Liver (tissue), 9 donors: ENCODE data around the gene LAMB2. TPM values are rescaled to one million over a fixed set of nuclear protein-coding genes. Genes with fewer than 3 reads are reported as not detected.

Experiments
- DNase-seq: peaks from one replicate; pipeline ENCODE4 v3.0.0-alpha.2; 2017; ENCODE audit warnings: low spot score
- H3K27ac ChIP-seq, 2 donors: one replicate each; pipeline ENCODE4 v1.7.0; 2013; ENCODE audit warnings: inconsistent platforms in 2 of 2, low read length in 2 of 2, control low read depth in 1 of 2, low read depth in 1 of 2, mild to moderate bottlenecking in 1 of 2
- H3K27me3 ChIP-seq, 4 donors: one replicate each; pipeline versions ENCODE4 v1.6.1 to v1.7.0; 2013; ENCODE audit warnings: low read length in 3 of 4, inconsistent platforms in 1 of 4, mild to moderate bottlenecking in 1 of 4, moderate library complexity in 1 of 4; ENCODE audit not compliant: control insufficient read depth in 4 of 4, insufficient read depth in 4 of 4
- H3K36me3 ChIP-seq, 4 donors: one replicate each; pipeline versions ENCODE4 v1.6.1 to v1.7.0; 2013; ENCODE audit warnings: low read length in 3 of 4, mild to moderate bottlenecking in 3 of 4, low read depth in 1 of 4, moderate library complexity in 1 of 4; ENCODE audit not compliant: control insufficient read depth in 4 of 4, insufficient read depth in 3 of 4
- H3K4me1 ChIP-seq, 4 donors: one replicate each; pipeline versions ENCODE4 v1.6.1 to v1.7.0; 2013; ENCODE audit warnings: low read length in 3 of 4, mild to moderate bottlenecking in 3 of 4, moderate library complexity in 1 of 4; ENCODE audit not compliant: control insufficient read depth in 4 of 4, insufficient read depth in 4 of 4
- H3K4me3 ChIP-seq, 3 donors: one replicate each; pipeline versions ENCODE4 v1.6.1 to v1.7.0; 2013; ENCODE audit warnings: low read length in 3 of 3, control low read depth in 1 of 3, low read depth in 1 of 3, mild to moderate bottlenecking in 1 of 3
- H3K9ac ChIP-seq, 2 donors: one replicate each; pipeline ENCODE4 v1.7.0; 2013; ENCODE audit warnings: low read length in 2 of 2, mild to moderate bottlenecking in 2 of 2, moderate library complexity in 2 of 2, control low read depth in 1 of 2, low read depth in 1 of 2
- H3K9me3 ChIP-seq, 4 donors: one replicate each; pipeline versions ENCODE4 v1.6.1 to v1.7.0; 2013; ENCODE audit warnings: low read length in 3 of 4; ENCODE audit not compliant: control insufficient read depth in 4 of 4
- FOXA1 ChIP-seq: IDR thresholded peaks from 2 replicates; pipeline ENCODE4 v1.6.1; 2016; ENCODE audit warnings: antibody characterized with exemption
- GABPA ChIP-seq, 2 donors: IDR thresholded peaks in 1 of 2; conservative IDR thresholded peaks in 1 of 2; 2 replicates each; pipeline ENCODE4 v1.6.1; 2016; ENCODE audit warnings: antibody characterized with exemption in 2 of 2, mild to moderate bottlenecking in 1 of 2, moderate library complexity in 1 of 2
- HNF4A ChIP-seq, 2 donors: conservative IDR thresholded peaks; 2 replicates each; pipeline ENCODE4 v1.6.1; 2016; ENCODE audit warnings: antibody characterized with exemption in 2 of 2, mild to moderate bottlenecking in 2 of 2
- HNF4G ChIP-seq: IDR thresholded peaks from 2 replicates; pipeline ENCODE4 v1.6.1; 2016; ENCODE audit warnings: antibody characterized with exemption
- NR2F2 ChIP-seq: IDR thresholded peaks from 2 replicates; pipeline ENCODE4 v1.6.1; 2016; ENCODE audit warnings: antibody characterized with exemption
- RAD21 ChIP-seq, 2 donors: IDR thresholded peaks; 2 replicates each; pipeline ENCODE4 v1.6.1; 2016; ENCODE audit warnings: antibody characterized with exemption in 2 of 2, mild to moderate bottlenecking in 2 of 2
- RXRA ChIP-seq, 2 donors: IDR thresholded peaks; 2 replicates each; pipeline ENCODE4 v1.6.1; 2017 to 2018; ENCODE audit warnings: antibody characterized with exemption in 2 of 2, mild to moderate bottlenecking in 1 of 2
- SP1 ChIP-seq: IDR thresholded peaks from 2 replicates; pipeline ENCODE4 v1.6.1; 2018; ENCODE audit warnings: antibody characterized with exemption, mild to moderate bottlenecking
- YY1 ChIP-seq: IDR thresholded peaks from 2 replicates; pipeline ENCODE4 v1.6.1; 2016; ENCODE audit warnings: antibody characterized with exemption, mild to moderate bottlenecking
- whole genome bisulfite sequencing: extraction: QIAGEN DNeasy Blood & Tissue Kit; methylation state at CpG from one replicate; pipeline ENCODE4 v1.1.7; 2013; 5-methylcytosine and 5-hydroxymethylcytosine counted together
- polyA plus RNA-seq, 2 donors: library from polyadenylated mRNA; stranded (reverse) in 1 of 2; unstranded in 1 of 2; fragments of 200-250 nt in 1 of 2; fragments of >200 nt in 1 of 2; fragmentation: Nextera tagmentation in 1 of 2; extraction: Ambion mirVana in 1 of 2; gene quantifications; one replicate each; pipeline versions ENCODE4 v1.2.1 to v1.2.3, GENCODE V29; 2013 to 2015
- total RNA-seq, 2 donors: library from RNA; depleted of rRNA; stranded (reverse); fragments of >200 nt; gene quantifications; one replicate each; pipeline ENCODE4 v1.2.3, GENCODE V29; 2014
- TF ChIP-seq, protein P1 (sequence below): IDR thresholded peaks from 2 replicates; pipeline ENCODE4 v1.6.1; 2016; ENCODE audit warnings: antibody characterized with exemption
- TF ChIP-seq, protein P2 (sequence below): IDR thresholded peaks from 2 replicates; pipeline ENCODE4 v1.6.1; 2016; ENCODE audit warnings: antibody characterized with exemption
- TF ChIP-seq, protein P3 (sequence below): IDR thresholded peaks from 2 replicates; pipeline ENCODE4 v1.6.1; 2016; ENCODE audit warnings: antibody characterized with exemption, mild to moderate bottlenecking
- TF ChIP-seq, protein P4 (sequence below): fragments of 150-350 bp; IDR thresholded peaks from 2 replicates; pipeline ENCODE4 v1.5.1; 2017; ENCODE audit warnings: improper control_type of control experiment, low read depth, low read length; ENCODE audit not compliant: missing input control
- donor health status: healthy.
- donor health status: healthy.
- donor health status: healthy.
- donor health status: healthy.
- donor health status: healthy.

The LAMB2 gene
- total and polyA plus RNA-seq, 4 donors, result 87.6 to 172 (median 134) TPM

GRCh38 chr3:49111347-49111746 is 21.5 kb downstream of the LAMB2 start:
- no peaks in the 10 kb centered on the region for H3K9me3 ChIP-seq
- H3K27me3 ChIP-seq, result no peaks in the 10 kb centered on the region
- DNase-seq, result no peak
- WGBS, result 76% methylated on average over 6 of the region's 6 CpGs
- H3K4me1 ChIP-seq, result no peaks in the 10 kb centered on the region
- peaks cover 30 to 84% (median 68%) of the 10 kb centered on the region in 4 donors for H3K36me3 ChIP-seq
- H3K27ac ChIP-seq, result no peak overlapping the region
- H3K9ac ChIP-seq, result no peak overlapping the region
- TF ChIP-seq, protein P1, sequence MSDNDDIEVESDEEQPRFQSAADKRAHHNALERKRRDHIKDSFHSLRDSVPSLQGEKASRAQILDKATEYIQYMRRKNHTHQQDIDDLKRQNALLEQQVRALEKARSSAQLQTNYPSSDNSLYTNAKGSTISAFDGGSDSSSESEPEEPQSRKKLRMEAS, result no peak
- TF ChIP-seq YY1 (no peak), GABPA (IDR thresholded peaks at IDR 0.05 in 1 of 2, conservative IDR thresholded peaks at IDR 0.05 in 1 of 2) (no peak), RAD21 (IDR thresholded peaks at IDR 0.05) (no peak), HNF4G (no peak), NR2F2 (no peak), FOXA1 (no peak), HNF4A (conservative IDR thresholded peaks at IDR 0.05) (no peak), SP1 (no peak)
- TF ChIP-seq, protein P2, sequence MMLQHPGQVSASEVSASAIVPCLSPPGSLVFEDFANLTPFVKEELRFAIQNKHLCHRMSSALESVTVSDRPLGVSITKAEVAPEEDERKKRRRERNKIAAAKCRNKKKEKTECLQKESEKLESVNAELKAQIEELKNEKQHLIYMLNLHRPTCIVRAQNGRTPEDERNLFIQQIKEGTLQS, result no peak
- TF ChIP-seq, protein P3, sequence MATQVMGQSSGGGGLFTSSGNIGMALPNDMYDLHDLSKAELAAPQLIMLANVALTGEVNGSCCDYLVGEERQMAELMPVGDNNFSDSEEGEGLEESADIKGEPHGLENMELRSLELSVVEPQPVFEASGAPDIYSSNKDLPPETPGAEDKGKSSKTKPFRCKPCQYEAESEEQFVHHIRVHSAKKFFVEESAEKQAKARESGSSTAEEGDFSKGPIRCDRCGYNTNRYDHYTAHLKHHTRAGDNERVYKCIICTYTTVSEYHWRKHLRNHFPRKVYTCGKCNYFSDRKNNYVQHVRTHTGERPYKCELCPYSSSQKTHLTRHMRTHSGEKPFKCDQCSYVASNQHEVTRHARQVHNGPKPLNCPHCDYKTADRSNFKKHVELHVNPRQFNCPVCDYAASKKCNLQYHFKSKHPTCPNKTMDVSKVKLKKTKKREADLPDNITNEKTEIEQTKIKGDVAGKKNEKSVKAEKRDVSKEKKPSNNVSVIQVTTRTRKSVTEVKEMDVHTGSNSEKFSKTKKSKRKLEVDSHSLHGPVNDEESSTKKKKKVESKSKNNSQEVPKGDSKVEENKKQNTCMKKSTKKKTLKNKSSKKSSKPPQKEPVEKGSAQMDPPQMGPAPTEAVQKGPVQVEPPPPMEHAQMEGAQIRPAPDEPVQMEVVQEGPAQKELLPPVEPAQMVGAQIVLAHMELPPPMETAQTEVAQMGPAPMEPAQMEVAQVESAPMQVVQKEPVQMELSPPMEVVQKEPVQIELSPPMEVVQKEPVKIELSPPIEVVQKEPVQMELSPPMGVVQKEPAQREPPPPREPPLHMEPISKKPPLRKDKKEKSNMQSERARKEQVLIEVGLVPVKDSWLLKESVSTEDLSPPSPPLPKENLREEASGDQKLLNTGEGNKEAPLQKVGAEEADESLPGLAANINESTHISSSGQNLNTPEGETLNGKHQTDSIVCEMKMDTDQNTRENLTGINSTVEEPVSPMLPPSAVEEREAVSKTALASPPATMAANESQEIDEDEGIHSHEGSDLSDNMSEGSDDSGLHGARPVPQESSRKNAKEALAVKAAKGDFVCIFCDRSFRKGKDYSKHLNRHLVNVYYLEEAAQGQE, result no peak
- no peak overlapping the region for H3K4me3 ChIP-seq

DNA sequence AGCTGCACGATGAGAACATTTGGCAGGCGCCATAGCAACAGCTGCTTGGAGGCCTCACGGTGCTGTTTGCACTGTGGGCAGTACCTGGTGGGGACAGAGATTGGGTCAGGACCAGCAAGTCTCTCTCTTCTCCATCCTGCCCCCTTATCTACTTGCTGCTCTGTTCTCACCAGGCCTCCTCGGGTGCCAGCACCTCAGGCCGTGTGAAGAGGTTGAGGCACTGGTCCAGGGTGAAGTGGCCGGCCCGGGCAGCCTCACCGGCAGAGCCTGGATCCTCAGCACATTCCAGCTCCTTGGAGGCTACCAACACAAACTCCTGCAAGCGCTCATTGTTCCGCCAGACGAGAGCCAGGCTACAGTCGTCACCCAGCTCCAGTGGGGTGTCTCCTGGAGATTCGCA is 22.1 kb downstream of the LAMB2 start:
- WGBS, result 86% methylated on average over 13 of the region's 13 CpGs
- H3K27me3 ChIP-seq, result no peaks in the 10 kb centered on the region
- peaks cover 28 to 78% (median 65%) of the 10 kb centered on the region in 4 donors for H3K36me3 ChIP-seq
- no peaks in the 10 kb centered on the region for H3K9me3 ChIP-seq
- H3K4me1 ChIP-seq, result peaks cover 0 to 2% (median 0%) of the 10 kb centered on the region in 4 donors
- H3K4me3 ChIP-seq, result no peak overlapping the region
- no peak for DNase-seq
- no peak overlapping the region for H3K27ac ChIP-seq
- TF ChIP-seq NR2F2, result no peak
- TF ChIP-seq, protein P4, sequence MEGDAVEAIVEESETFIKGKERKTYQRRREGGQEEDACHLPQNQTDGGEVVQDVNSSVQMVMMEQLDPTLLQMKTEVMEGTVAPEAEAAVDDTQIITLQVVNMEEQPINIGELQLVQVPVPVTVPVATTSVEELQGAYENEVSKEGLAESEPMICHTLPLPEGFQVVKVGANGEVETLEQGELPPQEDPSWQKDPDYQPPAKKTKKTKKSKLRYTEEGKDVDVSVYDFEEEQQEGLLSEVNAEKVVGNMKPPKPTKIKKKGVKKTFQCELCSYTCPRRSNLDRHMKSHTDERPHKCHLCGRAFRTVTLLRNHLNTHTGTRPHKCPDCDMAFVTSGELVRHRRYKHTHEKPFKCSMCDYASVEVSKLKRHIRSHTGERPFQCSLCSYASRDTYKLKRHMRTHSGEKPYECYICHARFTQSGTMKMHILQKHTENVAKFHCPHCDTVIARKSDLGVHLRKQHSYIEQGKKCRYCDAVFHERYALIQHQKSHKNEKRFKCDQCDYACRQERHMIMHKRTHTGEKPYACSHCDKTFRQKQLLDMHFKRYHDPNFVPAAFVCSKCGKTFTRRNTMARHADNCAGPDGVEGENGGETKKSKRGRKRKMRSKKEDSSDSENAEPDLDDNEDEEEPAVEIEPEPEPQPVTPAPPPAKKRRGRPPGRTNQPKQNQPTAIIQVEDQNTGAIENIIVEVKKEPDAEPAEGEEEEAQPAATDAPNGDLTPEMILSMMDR, result no peak
- TF ChIP-seq RXRA (IDR thresholded peaks at IDR 0.05), result no peak
- no peak for TF ChIP-seq YY1
- TF ChIP-seq HNF4G, result no peak
- TF ChIP-seq, protein P3, result no peak
- TF ChIP-seq SP1, result no peak
- no peak overlapping the region for H3K9ac ChIP-seq
